Mucosa of descending colon (tissue), 3 donors: ENCODE data around the gene GGNBP2. TPM values are rescaled to one million over a fixed set of nuclear protein-coding genes. Genes with fewer than 3 reads are reported as not detected.

Source experiments
- ATAC-seq: fragments of 200-7000 bp; cut with Tn5 transposase; one replicate; pipeline ENCODE4 v1.9.1; 2020; ENCODE audit warnings: mild to moderate bottlenecking, moderate library complexity
- DNase-seq, 3 donors: peaks; one replicate each; pipeline ENCODE4 v3.0.0-alpha.2; 2020
- H3K36me3 ChIP-seq: fragments of 200-600 bp; one replicate; pipeline ENCODE4 v1.8.0; 2021; ENCODE audit warnings: low read depth, mild to moderate bottlenecking
- H3K4me1 ChIP-seq: fragments of 200-600 bp; one replicate; pipeline ENCODE4 v1.8.0; 2021; ENCODE audit warnings: low read depth, mild to moderate bottlenecking
- H3K4me3 ChIP-seq: fragments of 200-600 bp; one replicate; pipeline ENCODE4 v1.8.0; 2021; ENCODE audit warnings: mild to moderate bottlenecking
- H3K9me3 ChIP-seq: fragments of 200-600 bp; one replicate; pipeline ENCODE4 v1.8.0; 2021; ENCODE audit warnings: mild to moderate bottlenecking
- intact Hi-C, 2 donors: fragments of 100-400 bp; cut with DNase I in 1 of 2; cut with micrococcal nuclease in 1 of 2; formaldehyde crosslinking; loops; one replicate each; pipeline versions ENCODE4 v1.11.0 to v1.11.1; 2022; cut with DNase I, micrococcal nuclease
- total RNA-seq, 3 donors: library from RNA; stranded (reverse); fragmentation: NEBNext Ultra II Directional in 2 of 3; extraction: Animal tissue kit (Norgen Biotek cat#: 25700) in 2 of 3; gene quantifications; one replicate each; pipeline versions ENCODE4 v1.2.1 to v1.2.4, GENCODE V29; 2021 to 2023
- TF ChIP-seq, protein P1 (sequence below): fragments of 200-600 bp; IDR thresholded peaks from one replicate; pipeline ENCODE4 v1.8.0; 2022; ENCODE audit warnings: antibody characterized with exemption, mild to moderate bottlenecking
- donor health status: DM: no; HTN: no; CAD: no; lungs with moderate emphysema.
- donor health status: DM: no; HTN: no; CAD: no.
- donor health status: DM: no; HTN: yes; CAD: no.

Gene GGNBP2
- total RNA-seq, 3 donors from 2014 or later, result 80.4 to 93.4 (median 90.7) TPM

DNA sequence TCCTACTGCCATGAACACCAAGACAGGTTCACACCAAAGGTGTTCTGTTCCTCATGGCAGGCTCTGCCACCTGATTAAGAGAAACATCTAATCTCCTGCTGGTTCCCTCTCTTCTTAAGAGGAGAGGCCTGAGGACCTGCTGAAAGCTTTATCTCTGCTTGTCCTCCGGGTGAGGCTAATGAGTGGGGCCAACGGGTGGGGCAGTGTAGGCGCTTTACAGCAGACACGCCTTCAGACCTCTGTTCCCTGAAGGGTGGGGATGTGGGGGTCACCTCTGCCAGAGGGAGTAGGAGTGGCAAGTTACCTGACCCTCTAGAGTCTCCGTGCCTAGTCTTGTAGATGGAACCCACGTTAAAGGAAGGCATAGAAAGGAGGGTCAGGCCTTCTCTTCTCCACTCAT is 52.5 kb downstream of the GGNBP2 start:
- peak; percentile 71 to 83 (median 76) for DNase-seq
- TF ChIP-seq, protein P1, sequence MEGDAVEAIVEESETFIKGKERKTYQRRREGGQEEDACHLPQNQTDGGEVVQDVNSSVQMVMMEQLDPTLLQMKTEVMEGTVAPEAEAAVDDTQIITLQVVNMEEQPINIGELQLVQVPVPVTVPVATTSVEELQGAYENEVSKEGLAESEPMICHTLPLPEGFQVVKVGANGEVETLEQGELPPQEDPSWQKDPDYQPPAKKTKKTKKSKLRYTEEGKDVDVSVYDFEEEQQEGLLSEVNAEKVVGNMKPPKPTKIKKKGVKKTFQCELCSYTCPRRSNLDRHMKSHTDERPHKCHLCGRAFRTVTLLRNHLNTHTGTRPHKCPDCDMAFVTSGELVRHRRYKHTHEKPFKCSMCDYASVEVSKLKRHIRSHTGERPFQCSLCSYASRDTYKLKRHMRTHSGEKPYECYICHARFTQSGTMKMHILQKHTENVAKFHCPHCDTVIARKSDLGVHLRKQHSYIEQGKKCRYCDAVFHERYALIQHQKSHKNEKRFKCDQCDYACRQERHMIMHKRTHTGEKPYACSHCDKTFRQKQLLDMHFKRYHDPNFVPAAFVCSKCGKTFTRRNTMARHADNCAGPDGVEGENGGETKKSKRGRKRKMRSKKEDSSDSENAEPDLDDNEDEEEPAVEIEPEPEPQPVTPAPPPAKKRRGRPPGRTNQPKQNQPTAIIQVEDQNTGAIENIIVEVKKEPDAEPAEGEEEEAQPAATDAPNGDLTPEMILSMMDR, result no peak
- Histone ChIP-seq H3K4me3 (no peak overlapping the region), H3K36me3 (no peaks in the 10 kb centered on the region), H3K4me1 (peaks cover 63% of the 10 kb centered on the region), H3K9me3 (no peaks in the 10 kb centered on the region)
- peak; percentile 27 for ATAC-seq
- intact Hi-C loops, result no loop called here

DNA sequence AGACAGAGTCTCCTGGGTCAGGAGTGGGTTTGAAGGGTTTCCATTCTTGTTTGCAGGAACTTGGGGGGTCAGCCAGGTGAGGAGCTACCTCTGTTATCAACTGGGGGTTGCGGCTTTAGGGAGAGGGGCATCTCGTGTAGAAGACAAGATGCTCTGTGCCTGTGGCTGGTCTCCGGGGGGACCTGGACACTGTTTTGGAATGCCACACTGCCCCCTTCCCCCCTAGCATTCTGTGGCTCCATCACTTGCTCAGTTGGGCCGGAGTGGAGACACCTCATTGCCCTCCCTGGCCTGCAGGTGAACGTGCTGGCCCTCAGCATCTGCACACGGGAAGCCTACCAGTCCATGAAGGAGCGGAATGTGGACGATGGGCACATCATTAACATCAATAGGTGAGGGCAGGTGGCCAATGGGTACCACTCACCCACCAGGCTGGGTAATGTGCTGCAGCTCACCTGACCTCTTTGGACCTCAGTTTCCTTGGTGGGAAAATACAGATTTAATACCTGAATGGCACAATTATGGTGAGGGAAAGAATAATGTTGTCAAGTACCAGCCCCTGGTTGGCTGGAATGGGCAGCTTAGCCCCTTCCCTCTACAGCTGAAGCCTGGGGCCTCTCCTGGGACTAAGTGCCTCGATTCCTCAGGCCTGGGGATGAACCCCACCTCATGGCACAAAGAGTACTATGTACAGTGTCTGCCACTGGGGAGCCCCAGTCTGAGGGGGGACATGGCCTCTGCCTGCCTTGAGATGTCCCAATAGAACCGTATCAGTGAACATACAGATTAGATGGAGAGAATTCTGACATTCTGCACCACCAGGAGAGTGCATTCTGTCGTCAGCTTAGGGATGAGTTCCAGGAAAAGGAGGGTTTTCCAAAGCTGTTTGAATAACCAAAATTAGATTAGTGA is 53.4 kb downstream of the GGNBP2 start:
- ATAC-seq, result no peak
- Histone ChIP-seq H3K9me3 (no peaks in the 10 kb centered on the region), H3K4me3 (no peak overlapping the region), H3K4me1 (peaks cover 63% of the 10 kb centered on the region), H3K36me3 (no peaks in the 10 kb centered on the region)
- TF ChIP-seq, protein P1, result no peak
- DNase-seq, result peak in 1 of 3 donors; percentile 13
- intact Hi-C loops, result no loop called here

DNA sequence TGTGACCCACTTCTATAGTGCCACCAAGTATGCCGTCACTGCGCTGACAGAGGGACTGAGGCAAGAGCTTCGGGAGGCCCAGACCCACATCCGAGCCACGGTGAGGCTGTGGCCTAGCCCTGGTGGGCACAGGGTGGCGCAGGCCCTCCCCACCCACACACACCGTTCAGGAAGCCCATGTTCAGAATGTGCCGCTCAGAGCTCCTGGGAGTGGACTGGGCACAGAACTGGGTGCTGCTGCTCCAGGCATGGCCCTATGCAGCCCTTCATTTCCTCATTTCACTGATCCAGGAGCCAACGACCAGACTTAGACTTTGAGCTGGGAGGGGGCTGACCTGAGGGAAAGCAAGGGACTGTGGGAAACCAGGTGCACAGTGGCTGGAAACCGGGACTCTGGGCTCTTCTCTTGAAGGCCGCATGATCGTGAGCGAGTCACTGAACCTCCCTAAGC is 54.3 kb downstream of the GGNBP2 start:
- H3K36me3 ChIP-seq, result no peaks in the 10 kb centered on the region
- DNase-seq (peak; percentile 58 to 79 (median 76)), ATAC-seq (peak; percentile 42)
- no peaks in the 10 kb centered on the region for H3K9me3 ChIP-seq
- TF ChIP-seq, protein P1, result no peak
- H3K4me3 ChIP-seq, result no peak overlapping the region
- peaks cover 54% of the 10 kb centered on the region for H3K4me1 ChIP-seq
- intact Hi-C loops, result no loop called here

DNA sequence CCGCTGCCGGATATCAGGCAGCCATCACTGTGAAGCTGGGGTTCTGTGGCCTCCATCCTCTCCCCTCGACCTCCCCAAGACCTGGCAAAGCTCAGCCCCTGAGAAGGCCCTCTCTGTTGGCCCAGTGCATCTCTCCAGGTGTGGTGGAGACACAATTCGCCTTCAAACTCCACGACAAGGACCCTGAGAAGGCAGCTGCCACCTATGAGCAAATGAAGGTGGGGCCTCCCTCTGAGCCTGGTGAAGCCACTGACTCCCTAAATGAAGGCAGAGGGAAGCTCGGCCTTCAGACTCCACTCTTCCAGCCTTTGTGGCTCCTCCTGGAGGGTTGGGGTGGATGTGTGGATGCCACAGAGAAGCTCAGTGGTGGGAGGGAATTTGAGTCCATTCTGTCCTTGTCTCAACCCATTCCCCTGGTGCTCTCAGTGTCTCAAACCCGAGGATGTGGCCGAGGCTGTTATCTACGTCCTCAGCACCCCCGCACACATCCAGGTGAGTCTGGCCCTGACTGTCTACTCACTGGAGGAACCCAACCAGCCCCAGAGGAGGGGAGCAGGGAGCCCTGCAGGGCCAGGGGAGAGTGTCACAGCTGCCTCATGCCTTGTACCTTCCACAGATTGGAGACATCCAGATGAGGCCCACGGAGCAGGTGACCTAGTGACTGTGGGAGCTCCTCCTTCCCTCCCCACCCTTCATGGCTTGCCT is 55.0 kb downstream of the GGNBP2 start:
- DNase-seq (peak in 2 of 3 donors; percentile 15 to 39), ATAC-seq (no peak)
- H3K9me3 ChIP-seq, result no peaks in the 10 kb centered on the region
- no peaks in the 10 kb centered on the region for H3K36me3 ChIP-seq
- TF ChIP-seq, protein P1, result no peak
- H3K4me3 ChIP-seq, result no peak overlapping the region
- H3K4me1 ChIP-seq, result peaks cover 47% of the 10 kb centered on the region
- intact Hi-C loops, result no loop called here

DNA sequence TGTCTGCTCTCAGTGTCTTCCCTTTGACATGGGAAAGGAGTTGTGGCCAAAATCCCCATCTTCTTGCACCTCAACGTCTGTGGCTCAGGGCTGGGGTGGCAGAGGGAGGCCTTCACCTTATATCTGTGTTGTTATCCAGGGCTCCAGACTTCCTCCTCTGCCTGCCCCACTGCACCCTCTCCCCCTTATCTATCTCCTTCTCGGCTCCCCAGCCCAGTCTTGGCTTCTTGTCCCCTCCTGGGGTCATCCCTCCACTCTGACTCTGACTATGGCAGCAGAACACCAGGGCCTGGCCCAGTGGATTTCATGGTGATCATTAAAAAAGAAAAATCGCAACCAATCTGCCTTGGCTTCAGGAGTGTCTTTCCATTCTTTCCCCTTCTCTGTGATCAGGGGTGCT is 55.7 kb downstream of the GGNBP2 start:
- DNase-seq, result no peak
- H3K4me1 ChIP-seq, result peaks cover 47% of the 10 kb centered on the region
- no peak for ATAC-seq
- H3K9me3 ChIP-seq, result no peaks in the 10 kb centered on the region
- TF ChIP-seq, protein P1, result no peak
- no peak overlapping the region for H3K4me3 ChIP-seq
- intact Hi-C loops, result no loop called here
- H3K36me3 ChIP-seq, result no peaks in the 10 kb centered on the region
